GM19455 (cell line): Measurements from ENCODE around the gene SREK1.

Experiments used
- ATAC-seq: cut with Tn5 transposase; IDR thresholded peaks from one replicate; pipeline ENCODE4 v1.9.1; 2021; ENCODE audit not compliant: unreplicated experiment

The SREK1 gene

DNA sequence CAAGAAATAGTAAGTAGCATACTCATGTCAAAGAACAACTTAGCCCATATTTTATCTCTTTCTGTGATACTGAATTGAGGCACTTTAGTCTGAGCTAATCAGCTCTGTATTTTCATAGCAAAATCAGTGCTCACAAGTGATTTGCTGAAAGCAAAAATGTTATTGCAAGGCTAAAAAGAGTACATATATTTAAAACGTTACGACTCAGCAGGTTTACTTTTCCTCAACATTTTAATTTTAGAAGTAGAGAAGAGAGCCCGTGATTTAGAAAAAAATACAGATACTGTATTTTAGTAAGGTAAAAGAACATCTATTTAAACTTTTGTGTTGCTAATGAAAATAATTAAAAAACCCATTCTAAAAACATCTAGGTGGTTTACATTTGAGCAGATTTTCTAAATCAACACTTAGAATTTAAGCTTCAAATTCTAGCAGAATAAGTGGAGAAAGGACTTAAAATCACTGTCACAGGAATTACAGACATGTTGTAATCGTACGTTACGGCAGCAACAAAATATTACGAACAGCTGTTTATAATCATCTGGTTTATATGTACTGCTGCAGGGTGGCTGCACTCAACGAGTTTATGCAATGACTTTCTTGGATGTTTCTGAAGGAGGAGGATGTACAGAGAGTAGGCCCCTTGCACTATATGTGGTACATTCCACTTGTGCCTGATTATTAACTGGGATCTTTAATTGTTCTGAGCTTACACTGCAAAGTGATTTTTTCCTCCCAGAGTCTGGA, 20.1 kb downstream of the SREK1 start:
- no peak for ATAC-seq

DNA sequence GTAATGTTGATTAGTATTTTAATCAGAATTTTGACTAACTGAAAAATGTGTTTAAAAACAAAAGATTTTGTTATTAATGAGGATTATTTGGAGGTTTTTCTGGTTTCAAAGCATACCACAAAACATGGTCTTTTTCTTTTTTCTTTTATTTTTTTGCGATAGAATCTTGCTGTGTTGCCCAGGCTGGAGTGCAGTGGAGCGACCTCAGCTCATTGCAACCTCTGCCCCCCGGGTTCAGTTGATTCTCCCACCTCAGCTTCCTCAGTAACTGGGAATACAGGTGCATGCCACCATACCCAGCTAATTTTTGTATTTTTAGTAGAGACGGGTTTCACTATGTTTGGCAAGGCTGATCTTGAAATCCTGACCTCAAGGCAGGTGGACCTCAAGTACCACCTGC, 24.1 kb downstream of the SREK1 start:
- no peak for ATAC-seq

DNA sequence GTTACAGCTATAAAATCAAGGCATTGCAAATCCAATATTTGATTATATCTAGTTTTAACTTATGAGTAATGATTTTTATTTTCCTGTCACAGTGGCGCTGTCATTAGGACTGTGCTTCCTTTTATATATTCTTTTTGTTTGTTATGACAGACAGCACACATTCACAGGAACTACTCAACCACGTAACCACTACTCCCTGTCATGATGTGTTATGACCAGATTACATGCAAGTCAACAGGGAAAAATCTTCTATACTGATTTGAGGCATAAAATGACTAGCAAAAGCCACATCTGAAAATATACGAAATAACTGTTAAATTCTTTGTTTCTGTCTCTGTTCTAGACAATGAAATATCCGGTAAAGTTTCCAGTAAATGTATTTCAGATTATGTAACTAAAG, 25.4 kb downstream of the SREK1 start:
- no peak for ATAC-seq

DNA sequence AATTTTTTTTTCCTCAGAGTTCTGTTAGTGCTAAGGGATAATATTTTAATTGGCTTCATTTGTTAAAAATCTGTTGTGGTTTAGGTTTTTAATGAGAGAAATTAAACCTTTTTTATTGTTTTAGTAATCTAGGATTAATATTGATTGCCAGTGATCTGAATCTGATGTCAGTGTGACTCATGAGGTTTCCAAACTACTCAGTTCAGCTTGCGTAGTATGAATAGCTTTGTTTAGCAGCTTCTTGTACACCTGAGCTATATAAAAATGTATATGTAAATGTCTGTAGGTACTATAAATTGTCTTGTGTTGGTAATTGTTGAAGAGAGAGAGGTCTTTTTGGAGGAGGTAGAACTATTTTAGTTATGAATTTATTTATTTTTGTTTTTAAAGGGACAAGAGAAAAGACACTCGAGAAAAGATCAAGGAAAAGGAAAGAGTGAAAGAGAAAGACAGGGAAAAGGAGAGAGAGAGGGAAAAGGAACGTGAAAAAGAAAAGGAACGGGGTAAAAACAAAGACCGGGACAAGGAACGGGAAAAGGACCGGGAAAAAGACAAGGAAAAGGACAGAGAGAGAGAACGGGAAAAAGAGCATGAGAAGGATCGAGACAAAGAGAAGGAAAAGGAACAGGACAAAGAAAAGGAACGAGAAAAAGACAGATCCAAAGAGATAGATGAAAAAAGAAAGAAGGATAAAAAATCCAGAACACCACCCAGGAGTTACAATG, 26.3 kb downstream of the SREK1 start:
- no peak for ATAC-seq

DNA sequence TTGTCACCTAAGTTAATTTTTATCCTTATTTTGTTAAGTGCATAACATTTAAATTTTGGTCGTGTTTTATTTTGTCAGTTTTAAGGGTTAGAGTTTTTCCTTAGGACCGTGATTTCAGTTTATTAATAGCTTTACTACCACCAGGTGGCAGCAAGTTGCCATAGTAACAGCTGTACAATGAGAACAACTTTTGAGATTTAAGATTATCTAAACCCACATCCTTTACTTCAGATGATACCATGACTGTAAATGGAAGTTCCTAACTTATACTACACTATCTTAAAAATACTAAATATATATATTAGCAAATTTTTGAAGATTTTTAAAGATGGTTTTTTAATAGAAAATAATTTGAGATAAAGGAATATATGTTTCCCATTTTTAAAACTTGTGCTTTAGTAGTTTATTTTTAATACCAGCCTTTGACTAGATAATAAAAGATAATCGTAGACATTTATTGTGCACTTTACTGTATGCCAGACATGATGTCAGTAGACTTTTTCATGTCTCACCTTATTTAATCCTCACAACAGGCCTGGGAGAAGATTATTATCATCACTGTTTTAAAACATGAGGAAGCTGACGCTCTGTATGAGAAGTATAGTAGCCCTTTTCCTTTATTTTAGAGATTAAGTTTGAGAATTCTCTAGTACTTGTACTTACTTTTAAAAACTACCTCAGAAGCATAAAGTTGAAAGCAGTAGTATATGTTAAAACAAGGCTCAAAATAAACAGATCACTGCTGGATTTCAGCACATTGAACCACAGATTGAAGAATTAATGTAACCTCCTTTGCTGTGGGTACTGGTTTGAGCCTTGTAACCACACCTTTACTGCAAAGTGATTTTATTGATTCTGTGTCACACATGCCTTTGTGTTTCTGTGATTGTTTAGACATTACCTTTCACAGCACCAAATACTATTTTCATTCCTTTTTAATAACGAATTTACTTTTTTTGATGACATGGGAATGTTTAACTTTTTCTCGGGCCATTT, 27.5 kb downstream of the SREK1 start:
- peak; percentile 61 for ATAC-seq

DNA sequence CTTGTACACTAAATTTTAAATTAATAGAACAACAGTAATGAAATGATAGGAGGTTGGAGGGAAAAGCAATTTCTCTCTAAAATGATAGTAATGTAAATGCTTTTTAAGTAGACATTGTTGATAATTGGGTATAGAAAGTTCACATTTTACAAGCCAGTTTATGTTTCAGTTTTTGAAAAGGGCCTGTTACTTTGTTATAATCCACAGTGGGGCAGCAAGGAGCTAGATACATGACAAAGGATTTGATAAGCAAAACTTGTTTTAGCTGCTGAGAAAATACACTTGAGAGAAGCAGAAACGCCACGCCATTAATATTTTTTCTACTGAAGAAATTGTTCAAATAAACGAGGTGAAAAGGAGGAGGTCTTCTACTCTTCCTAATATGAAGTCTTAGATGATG, 30.2 kb downstream of the SREK1 start:
- no peak for ATAC-seq

DNA sequence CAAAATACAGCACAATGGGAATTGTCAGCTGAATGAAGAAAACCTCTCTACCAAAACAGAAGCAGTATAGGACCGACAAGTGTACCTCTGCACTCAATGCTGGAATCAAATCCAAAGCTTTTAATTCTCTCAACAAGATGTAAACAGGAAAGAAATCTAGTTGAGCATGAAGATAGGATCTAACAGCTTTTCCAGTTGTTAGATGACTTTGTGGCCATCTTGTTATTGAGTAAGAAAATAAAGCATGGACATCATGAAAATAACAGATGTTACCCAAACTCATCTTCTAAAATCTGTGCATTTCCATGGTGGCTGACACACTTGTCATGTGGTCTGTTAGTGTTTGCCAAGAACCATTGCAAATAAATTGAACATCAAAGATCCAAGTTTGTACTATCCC, 34.7 kb downstream of the SREK1 start:
- ATAC-seq, result no peak

DNA sequence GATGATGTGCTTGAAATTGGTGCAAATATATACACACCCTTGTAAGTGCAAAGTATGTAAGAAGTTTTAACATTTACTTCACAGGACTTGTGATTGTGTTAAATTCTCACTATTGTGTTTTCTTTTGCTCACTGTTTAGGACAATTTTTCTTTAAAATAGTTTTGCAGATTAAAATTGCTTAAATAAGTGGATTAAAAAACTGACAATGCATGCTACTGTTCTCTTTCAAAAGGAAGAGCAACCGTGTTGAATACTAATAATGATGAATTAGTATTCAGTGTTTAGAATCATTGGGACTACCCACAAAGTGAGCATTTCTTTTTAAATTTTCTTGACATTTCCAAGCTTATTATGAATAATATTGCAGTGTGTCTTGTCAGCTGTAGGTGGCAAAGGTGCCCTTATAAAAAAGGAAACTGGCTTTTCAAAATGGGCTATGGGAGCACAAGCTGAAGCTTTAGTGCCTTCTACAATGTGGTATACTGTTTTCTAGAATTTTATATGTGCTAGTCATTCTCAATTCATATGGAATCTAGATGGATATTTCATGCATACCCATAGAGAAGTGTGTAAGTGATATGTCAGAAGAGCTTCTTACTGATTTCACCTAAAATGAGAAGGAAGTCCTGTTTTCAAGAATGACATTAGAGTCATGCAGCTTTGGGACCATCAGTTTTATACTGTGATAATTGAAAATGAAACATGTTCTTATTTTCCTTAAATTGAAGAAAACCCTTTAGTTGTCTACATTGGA, 35.4 kb downstream of the SREK1 start:
- ATAC-seq, result no peak

DNA sequence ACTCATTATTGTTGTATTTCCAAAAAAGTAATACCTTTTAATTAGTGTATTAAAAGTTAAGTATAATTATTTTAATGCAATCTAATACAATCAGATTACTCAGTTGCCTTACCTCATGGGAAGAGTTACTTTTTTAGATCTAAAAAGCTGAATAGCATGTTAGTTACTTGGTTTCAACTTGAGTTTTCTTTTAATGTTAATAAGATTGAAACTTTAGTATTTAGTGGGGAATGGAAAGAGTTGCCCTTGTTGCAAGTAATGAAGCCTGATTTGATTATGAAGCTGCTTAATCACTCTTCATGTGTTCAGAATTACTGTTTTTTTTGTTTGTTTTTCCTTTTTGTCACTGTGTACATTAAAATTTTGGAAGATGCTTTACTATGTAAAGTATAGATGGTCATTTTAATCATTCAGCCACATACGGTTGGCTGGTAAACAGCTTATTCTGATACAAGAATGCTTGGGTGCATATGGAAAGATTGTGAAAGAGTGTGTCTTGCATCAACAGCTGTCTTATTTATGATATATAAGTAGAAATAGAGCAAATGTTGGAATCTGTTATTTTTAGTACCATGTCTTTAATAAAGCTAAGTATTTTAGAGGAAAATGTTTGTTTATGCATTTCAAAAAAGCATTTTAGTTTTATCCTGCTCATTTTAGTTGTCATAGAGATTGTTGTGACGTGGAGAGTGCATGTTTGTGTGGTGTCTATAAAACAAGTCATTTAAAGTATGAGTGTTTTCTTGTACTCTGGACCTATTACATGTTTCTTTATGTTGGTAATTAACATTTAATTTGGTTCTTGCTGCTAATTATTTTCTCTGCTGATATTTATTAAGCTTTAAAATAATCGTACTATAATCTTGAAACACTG, 36.4 kb downstream of the SREK1 start:
- ATAC-seq, result no peak

DNA sequence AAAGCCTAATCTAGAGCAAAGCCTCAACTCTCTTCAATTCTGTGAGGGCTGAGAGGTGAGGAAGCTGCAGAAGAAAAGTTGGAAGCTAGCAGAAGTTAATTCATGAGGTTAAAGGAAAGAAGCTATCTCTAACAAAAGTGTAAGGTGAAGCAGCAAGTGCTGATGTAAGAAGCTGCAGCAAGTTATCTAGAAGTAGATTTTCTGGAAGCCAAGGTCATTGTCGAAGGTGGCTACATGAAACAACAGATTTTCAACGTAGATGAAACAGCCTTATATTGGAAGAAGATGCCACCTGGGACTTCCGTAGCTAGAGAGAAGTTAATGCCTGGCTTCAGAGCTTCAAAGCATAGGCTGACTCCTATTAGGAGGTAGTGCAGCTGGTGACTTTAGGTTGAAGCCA, 42.0 kb downstream of the SREK1 start:
- no peak for ATAC-seq

DNA sequence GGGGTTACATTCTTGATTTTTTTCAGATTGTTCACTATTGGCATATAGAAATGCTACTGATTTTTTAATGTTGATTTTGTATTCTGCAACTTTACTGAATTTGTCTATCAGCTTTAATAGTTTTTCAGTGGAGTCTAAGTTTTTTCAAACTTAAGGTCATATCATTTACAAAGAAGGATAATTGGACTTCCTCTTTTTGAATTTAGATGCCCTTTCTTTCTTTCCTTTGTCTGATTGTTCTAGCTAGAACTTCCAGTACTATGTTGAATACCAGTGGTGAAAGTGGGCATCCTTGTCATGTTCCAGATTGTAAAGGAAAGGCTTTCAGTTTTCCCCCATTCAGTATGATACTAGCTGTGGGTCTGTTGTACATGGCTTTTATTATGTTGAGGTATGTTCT, 49.3 kb downstream of the SREK1 start:
- ATAC-seq, result no peak

DNA sequence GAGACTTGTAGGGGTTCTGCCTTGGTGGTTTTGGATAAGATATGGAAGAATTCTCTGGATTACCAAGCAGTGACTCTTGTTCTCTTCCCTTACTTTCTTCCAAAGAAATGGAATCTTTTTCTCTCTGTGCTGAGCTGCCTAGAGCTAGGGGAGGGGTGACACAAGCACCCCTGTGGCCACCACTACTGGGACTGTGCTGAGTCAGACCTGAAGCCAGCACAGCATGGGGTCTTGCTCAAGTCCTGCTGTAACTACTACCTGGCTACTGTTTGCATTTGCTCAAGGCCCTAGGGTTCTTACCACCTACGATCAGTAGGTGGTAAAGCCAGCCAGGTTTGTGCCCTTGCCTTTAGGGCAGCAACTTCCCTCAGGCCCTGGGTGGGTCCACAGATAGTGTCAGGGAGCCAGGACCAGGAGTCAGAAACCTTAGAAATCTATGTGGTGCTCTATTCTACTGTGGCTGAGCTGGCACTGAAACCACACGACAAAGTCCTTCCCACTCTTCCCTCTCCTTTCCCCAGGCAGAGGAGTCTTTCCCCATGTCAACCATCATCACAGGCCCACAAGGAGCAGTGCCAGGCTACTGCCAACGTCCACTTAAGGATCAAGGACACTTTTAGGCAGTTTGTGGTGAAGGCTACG, 53.8 kb downstream of the SREK1 start:
- ATAC-seq, result no peak

DNA sequence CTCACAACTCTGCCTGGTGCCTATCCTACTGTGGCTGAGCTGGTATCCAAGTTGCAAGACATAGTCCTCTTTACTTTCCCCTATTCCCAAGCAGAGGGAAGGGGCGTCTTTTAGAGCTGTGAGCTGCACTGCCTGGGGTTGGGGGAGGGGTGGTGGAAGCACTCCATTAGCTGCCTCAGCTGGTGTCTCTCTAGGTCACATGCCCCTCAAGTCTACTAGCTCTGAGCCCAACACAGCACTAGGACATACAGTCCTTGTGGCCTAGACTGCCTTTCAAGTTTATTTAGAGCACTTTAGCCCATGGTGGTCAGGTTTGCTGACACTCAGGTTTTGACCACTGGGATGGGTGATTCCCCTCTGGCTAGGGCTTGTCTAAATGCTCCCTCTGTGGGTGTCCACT, 54.7 kb downstream of the SREK1 start:
- no peak for ATAC-seq

DNA sequence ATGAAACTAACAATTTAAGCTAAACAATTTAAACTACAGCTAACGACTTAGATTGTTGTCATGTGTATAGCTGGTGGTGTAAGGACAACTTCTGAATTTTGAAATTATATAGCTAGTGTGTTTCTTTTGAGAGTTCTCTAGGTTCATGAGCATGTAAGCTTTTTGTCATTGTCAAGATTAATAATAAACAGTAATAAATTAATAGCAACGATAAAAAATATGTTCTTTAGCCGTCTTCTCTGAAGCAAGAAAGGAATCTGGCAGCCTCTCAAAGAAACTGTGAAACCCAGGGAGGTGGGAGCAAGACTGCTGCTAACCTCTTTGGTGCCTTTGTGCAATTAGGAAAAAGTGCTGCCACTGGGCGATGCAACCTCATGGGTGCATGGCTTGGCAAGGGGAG, 59.4 kb downstream of the SREK1 start:
- no peak for ATAC-seq

DNA sequence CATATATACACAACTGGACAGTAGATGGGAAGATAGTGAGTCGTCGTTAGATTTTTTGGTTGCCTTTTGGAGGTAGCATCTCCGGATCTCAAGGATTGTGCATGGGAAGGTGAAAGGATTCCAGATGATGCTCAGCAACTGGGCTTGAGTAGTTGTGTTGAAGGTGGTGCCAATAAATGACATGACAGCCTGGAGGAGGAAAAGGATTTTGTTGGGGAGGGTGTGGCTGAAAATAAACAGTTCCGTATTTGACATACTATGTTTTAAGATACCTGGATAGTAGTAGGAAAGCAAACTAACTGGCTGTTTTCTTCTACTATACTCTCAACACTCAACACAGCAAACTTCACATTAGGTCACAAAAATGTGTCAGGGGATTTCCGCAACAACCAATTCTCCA, 62.4 kb downstream of the SREK1 start:
- ATAC-seq, result no peak

DNA sequence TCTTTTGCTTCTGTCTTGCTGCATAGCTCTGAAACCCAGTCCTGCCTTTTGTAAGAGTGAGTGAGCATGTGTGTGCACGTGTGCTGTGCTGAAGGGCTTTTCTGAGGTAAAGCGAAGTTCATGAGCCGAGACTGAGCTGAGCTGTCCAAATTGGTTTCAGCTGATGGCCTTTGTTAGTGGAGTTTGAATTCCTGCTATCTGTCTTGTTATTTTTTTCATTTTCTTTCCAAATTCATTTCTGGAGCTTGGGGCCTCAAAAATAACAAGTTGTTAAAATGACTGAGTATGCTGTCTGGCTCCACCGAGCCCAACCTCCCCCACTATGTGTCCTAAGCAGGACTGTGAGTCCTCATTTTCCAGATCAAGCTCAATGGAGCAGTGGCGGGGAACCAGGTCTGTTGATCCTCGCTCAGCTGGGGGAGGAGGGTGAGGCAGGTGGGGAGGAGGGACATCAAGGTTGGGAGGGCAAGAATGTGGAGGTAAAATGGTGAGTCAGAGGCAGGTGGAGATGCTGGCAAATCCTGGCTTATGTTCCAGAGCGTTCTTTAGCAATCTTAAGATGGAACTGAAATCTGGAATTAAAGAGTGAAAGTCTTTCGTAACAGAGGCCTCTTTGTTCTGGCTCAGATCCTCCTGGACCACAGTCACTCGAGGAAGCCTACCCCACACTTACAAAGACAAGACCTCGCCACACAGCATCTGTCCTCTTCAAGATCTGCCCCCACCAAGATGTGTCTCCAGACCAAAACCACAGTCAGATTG, 63.9 kb downstream of the SREK1 start:
- ATAC-seq, result no peak

DNA sequence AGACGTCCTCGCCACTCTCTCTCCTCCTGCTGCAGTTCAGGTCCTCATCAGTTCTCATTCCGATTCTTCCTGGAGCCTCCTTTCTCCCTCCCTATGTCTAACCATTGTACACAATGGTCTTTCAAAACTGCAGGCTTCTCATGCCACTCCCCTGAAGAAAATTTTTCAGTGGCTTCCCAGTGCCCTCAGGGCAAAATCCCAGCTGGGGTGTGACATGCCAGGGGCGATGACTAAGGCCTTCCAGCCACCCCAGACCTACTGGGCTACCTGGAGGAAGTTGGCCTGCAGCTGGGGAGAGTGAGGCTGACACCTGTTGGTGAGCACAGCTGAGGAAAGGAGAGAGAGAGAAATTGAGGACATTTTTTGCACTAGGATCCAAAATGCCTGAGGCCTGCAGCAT, 65.2 kb downstream of the SREK1 start:
- ATAC-seq, result no peak

DNA sequence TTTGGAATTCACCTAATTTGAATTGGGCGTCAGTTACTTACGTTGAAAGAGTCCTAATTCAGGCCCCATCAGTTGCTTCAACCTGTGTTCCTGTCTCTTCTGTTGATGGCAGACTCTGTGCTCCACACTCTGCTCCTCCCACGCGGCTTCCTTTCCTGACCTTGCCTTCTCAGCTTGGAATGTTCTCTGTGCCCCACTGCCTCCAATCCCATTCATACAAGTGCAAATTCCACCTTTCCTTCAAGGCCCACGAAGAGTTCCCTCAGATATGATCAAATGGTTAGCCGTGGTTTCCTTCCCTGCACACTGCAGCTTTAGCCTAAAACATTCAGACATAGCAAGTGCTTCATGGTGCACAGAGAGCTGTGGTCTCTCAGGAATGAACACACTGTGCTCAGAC, 65.7 kb downstream of the SREK1 start:
- no peak for ATAC-seq

DNA sequence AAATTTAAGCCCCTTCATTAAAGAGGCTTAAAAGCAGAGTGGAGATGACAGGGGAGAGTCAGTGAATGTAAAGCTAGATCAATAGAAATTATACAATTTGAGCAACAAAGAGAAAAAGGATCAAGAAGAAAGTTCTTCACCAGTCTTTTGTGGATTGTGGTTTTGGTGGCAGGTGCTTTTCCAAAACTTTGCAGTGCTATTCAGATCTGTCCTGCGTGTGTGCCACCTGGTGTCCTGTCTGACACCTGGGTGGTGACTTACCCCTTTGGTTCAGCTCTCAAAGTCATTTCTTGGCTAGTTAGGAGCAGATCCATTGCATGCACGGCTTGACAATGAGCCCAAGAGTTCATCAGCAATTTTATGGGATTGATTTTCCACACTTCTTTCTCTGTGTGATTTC, 69.4 kb downstream of the SREK1 start:
- no peak for ATAC-seq
